ENCODE results near the gene BRIX1. TPM values are rescaled to one million over a fixed set of nuclear protein-coding genes. Genes with fewer than 3 reads are reported as not detected.

Gene BRIX1
- total and polyA plus RNA-seq, 9 of the 15 experiments (the other 6 are each of a cell fraction or from before 2014, with no cell fraction given), result 115 to 193 (median 159) TPM

DNA sequence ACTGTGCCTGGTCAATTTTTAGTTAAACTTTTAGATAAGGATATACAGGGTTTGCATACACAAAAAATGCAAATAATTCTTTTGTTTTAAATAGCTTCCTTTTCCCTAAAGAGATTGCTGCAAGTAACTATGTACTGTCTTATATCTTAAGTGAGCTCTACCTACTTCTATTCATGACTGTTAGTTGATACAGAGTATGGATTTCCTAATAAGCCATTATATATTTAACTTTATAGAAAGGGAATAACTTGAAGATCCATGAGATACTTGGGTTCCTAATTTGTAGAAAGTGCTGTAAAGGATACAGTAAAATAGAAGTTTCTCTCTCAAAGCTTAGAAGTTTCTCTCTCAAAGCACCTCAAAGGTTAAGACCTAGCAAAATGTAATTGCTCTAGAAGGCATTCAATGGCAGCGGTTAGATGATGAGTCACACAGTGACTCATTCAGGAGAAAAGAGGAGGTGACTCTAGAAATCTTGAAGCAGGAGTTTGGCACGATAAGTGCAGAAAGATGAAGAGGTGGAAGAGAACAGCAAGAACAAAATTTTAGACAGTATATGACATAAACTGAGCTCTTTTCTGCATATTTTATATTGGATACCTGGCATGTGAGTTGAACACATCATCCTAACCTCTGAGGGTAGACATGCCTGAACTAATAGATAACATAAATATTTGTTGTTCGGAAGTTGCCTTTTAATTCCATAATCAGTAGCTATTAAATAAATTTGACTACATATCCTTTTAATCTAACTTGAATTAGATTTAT is 8.4 kb downstream of the BRIX1 start (continued):
- TF ChIP-seq USF1 (CRISPR knock-in tag; IDR thresholded peaks at IDR 0.05), result no peak
- TF ChIP-seq SLC30A9 (CRISPR knock-in tag; IDR thresholded peaks at IDR 0.05), result no peak
- TF ChIP-seq ZNF644 (tag; IDR thresholded peaks at IDR 0.05; ENCODE audit: low read depth), result no peak
- no peak for TF ChIP-seq POLR3G (IDR thresholded peaks at IDR 0.05; ENCODE audit: extremely low read depth, insufficient read length, insufficient replicate concordance)
- TF ChIP-seq, protein P1, sequence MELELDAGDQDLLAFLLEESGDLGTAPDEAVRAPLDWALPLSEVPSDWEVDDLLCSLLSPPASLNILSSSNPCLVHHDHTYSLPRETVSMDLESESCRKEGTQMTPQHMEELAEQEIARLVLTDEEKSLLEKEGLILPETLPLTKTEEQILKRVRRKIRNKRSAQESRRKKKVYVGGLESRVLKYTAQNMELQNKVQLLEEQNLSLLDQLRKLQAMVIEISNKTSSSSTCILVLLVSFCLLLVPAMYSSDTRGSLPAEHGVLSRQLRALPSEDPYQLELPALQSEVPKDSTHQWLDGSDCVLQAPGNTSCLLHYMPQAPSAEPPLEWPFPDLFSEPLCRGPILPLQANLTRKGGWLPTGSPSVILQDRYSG (tag; conservative IDR thresholded peaks at IDR 0.05; ENCODE audit: low read depth), result no peak
- TF ChIP-seq ZNF316 (IDR thresholded peaks at IDR 0.05), result peak; percentile 87
- TF ChIP-seq NFE2L1 (tag; IDR thresholded peaks at IDR 0.05; ENCODE audit: borderline replicate concordance, low read depth), result 0 out of 2 replicates have a peak, but pooled peaks have one; percentile 7
- TF ChIP-seq PCBP2 (IDR thresholded peaks at IDR 0.05; ENCODE audit: low read depth, low read length, poor library complexity, severe bottlenecking), result no peak
- TF ChIP-seq MAZ (CRISPR knock-in tag; conservative IDR thresholded peaks at IDR 0.05 in 1 of 2, IDR thresholded peaks at IDR 0.05 in 1 of 2), result no peak
- TF ChIP-seq XRCC5 (IDR thresholded peaks at IDR 0.05; ENCODE audit: low read depth, low read length), result no peak
- TF ChIP-seq MYC (IDR thresholded peaks at IDR 0.05; ENCODE audit: low read depth, low read length), result peak; percentile 45; the same call in 1 of the 2 replicates
- no peak for TF ChIP-seq MYC (CRISPR knock-in tag; IDR thresholded peaks at IDR 0.05; ENCODE audit: borderline replicate concordance, low read depth)
- TF ChIP-seq ZFP1 (CRISPR knock-in tag; IDR thresholded peaks at IDR 0.05), result no peak
- TF ChIP-seq MAFF (IDR thresholded peaks at IDR 0.05; ENCODE audit: low read length), result peak; percentile 80
- no peak for TF ChIP-seq BDP1 (IDR thresholded peaks at IDR 0.05; ENCODE audit: insufficient read depth, insufficient read length)
- peak; percentile 50 for TF ChIP-seq CCNT2 (IDR thresholded peaks at IDR 0.05; ENCODE audit: borderline replicate concordance, extremely low read depth, insufficient read length, low read depth, low read length)
- TF ChIP-seq HNRNPK (IDR thresholded peaks at IDR 0.05; ENCODE audit: low read depth, low read length, poor library complexity, severe bottlenecking), result no peak
- 0 out of 4 replicates have a peak, but pooled peaks of 1 of the 2 experiments have one; percentile 43 for TF ChIP-seq ZNF639 (CRISPR knock-in tag; conservative IDR thresholded peaks at IDR 0.05 in 1 of 2, IDR thresholded peaks at IDR 0.05 in 1 of 2)
- TF ChIP-seq, protein P2, sequence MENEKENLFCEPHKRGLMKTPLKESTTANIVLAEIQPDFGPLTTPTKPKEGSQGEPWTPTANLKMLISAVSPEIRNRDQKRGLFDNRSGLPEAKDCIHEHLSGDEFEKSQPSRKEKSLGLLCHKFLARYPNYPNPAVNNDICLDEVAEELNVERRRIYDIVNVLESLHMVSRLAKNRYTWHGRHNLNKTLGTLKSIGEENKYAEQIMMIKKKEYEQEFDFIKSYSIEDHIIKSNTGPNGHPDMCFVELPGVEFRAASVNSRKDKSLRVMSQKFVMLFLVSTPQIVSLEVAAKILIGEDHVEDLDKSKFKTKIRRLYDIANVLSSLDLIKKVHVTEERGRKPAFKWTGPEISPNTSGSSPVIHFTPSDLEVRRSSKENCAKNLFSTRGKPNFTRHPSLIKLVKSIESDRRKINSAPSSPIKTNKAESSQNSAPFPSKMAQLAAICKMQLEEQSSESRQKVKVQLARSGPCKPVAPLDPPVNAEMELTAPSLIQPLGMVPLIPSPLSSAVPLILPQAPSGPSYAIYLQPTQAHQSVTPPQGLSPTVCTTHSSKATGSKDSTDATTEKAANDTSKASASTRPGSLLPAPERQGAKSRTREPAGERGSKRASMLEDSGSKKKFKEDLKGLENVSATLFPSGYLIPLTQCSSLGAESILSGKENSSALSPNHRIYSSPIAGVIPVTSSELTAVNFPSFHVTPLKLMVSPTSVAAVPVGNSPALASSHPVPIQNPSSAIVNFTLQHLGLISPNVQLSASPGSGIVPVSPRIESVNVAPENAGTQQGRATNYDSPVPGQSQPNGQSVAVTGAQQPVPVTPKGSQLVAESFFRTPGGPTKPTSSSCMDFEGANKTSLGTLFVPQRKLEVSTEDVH (IDR thresholded peaks at IDR 0.05; ENCODE audit: low read depth, partially characterized antibody), result peak; percentile 21
- no peak for TF ChIP-seq ZNF583 (CRISPR knock-in tag; IDR thresholded peaks at IDR 0.05)
- TF ChIP-seq SUPT5H (IDR thresholded peaks at IDR 0.05), result no peak
- TF ChIP-seq ELF4 (CRISPR knock-in tag; IDR thresholded peaks at IDR 0.05), result no peak

Measured in K562 (cell line).